ENCODE results near the gene OR9I1.

Gene OR9I1, protein sequence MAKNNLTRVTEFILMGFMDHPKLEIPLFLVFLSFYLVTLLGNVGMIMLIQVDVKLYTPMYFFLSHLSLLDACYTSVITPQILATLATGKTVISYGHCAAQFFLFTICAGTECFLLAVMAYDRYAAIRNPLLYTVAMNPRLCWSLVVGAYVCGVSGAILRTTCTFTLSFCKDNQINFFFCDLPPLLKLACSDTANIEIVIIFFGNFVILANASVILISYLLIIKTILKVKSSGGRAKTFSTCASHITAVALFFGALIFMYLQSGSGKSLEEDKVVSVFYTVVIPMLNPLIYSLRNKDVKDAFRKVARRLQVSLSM

GRCh38 chr11:58125469-58125868 lies at the start of gene OR9I1:
Gene OR9I1 (minus strand): TSS chr11:58125530. CDS start chr11:58119444, 6,086 bp downstream.
- no peak for DNase-seq (ENCODE audit: low spot score)
- TF ChIP-seq, protein P1, sequence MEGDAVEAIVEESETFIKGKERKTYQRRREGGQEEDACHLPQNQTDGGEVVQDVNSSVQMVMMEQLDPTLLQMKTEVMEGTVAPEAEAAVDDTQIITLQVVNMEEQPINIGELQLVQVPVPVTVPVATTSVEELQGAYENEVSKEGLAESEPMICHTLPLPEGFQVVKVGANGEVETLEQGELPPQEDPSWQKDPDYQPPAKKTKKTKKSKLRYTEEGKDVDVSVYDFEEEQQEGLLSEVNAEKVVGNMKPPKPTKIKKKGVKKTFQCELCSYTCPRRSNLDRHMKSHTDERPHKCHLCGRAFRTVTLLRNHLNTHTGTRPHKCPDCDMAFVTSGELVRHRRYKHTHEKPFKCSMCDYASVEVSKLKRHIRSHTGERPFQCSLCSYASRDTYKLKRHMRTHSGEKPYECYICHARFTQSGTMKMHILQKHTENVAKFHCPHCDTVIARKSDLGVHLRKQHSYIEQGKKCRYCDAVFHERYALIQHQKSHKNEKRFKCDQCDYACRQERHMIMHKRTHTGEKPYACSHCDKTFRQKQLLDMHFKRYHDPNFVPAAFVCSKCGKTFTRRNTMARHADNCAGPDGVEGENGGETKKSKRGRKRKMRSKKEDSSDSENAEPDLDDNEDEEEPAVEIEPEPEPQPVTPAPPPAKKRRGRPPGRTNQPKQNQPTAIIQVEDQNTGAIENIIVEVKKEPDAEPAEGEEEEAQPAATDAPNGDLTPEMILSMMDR (IDR thresholded peaks at IDR 0.05; ENCODE audit: extremely low read depth, missing control alignments): no peak

DNA sequence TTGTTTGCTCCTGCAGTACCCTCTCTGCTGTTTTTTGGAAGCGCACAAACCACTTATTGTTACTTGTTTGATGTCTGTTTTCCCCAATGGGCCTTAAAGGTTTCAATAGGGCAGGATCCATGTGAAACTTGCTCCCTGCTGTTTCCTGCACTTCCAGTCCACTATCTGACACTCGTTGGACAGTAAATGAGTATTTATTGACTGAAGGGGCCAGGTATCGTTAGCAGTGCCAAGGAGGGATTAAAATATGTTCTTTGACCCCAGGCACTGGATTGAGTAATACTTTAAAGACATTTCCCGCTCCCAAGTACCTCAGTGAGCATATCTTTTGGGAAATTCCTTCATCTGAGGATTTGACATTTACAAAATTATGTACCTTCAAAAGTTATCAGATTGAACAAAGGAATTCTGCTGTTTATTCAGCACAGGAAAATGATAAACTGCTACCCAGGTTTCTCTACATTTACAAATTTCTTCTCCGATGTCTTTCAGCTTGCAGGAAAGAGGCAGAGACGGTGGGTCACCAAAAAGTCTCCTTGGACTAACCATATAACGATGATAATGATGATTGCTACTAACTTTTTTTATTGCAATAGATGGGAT lies 40.3 kb upstream of the OR9I1 start:
- TF ChIP-seq, protein P1 (IDR thresholded peaks at IDR 0.05; ENCODE audit: extremely low read depth, missing control alignments): no peak
- DNase-seq (ENCODE audit: low spot score): no peak

DNA sequence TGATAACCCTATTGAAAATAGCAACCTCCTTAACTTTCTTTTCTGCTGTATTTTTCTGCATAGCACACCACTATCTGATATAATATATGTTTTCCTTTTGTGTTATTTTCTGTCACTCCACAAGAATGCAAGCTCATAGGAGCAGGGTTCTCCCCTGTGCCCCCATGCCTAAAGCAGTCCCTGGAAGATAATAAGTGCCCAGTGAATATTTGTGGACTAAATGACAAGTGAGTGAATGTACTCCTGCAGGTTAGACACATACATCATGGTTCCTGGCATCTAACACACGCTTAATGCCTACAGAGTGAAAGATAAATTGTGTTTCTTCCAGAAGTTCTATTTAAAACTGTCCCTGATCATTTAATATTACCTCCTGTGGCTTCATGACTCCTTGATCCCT lies 39.7 kb upstream of the OR9I1 start:
- no peak for DNase-seq (ENCODE audit: low spot score)
- TF ChIP-seq, protein P1 (IDR thresholded peaks at IDR 0.05; ENCODE audit: extremely low read depth, missing control alignments): no peak

GRCh38 chr11:58164389-58164788 lies 39.1 kb upstream of the OR9I1 start:
- TF ChIP-seq, protein P1 (IDR thresholded peaks at IDR 0.05; ENCODE audit: extremely low read depth, missing control alignments): no peak
- DNase-seq (ENCODE audit: low spot score): no peak

GRCh38 chr11:58152781-58153180 lies 27.5 kb upstream of the OR9I1 start:
- TF ChIP-seq, protein P1 (IDR thresholded peaks at IDR 0.05; ENCODE audit: extremely low read depth, missing control alignments): no peak
- no peak for DNase-seq (ENCODE audit: low spot score)

DNA sequence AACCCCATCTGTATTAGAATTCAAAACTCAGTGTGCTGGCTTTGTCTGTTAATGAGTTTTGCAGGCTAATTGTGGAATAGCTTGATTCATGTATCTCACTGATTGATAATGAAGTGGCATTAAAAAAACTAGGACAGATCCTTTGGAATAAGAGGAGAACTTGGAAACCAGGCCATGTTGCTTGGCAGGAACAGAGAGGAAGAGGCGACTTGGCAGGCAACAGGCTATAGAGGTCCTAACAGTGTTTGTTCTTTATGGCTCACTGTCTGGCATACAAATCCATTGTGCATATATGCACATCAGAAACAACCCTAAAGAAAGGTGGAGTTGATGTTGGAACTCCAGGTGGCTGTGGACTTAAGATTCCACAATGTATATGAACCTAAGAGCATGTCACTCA lies 17.4 kb upstream of the OR9I1 start:
- DNase-seq (ENCODE audit: low spot score): no peak
- TF ChIP-seq, protein P1 (IDR thresholded peaks at IDR 0.05; ENCODE audit: extremely low read depth, missing control alignments): no peak

- TF ChIP-seq, protein P1 (IDR thresholded peaks at IDR 0.05; ENCODE audit: extremely low read depth, missing control alignments): no peak
Observed at GRCh38 chr11:58135171-58135570, 9.8 kb upstream of the OR9I1 start.

More at GRCh38 chr11:58135171-58135570, 9.8 kb upstream of the OR9I1 start:
- DNase-seq (ENCODE audit: low spot score): no peak

Data from GM20000 (cell line).